Panc1 (cell line): ENCODE data around the gene B4GALT6. TPM values are rescaled to one million over a fixed set of nuclear protein-coding genes. Genes with fewer than 3 reads are reported as not detected.

Source experiments
- ATAC-seq: fragments of 200-7000 bp; cut with Tn5 transposase; 2 replicates; pipeline ENCODE4 v1.9.1; 2020; ENCODE audit warnings: mild to moderate bottlenecking, moderate library complexity
- BruUV-seq: library from RNA; stranded (reverse); fragments of 400-500 nt; replicated peaks from 2 replicates; lab custom pipeline; 2021; lab: Mats Ljungman, UMichigan
- CTCF ChIA-PET: fragments of 300-600 bp; sonication (Branson Sonifier 250); formaldehyde crosslinking; loops from one replicate; lab custom pipeline; 2022; ENCODE audit warnings: antibody characterized with exemption; lab: Charles Lee
- POLR2A ChIA-PET: fragments of 300-600 bp; sonication (Branson Sonifier 250); formaldehyde crosslinking; loops from one replicate; lab custom pipeline; 2022; ENCODE audit warnings: antibody characterized with exemption; lab: Charles Lee
- DNase-seq: peaks from one replicate; pipeline ENCODE4 v3.0.0-alpha.2; 2010; ENCODE audit warnings: low read depth, low spot score
- H3K27ac ChIP-seq: 2 replicates; pipeline ENCODE4 v1.5.1; 2011; ENCODE audit warnings: mild to moderate bottlenecking, low read length, inconsistent platforms
- H3K27me3 ChIP-seq: fragments of 200-500 bp; sonication (Bioruptor generic); 2 replicates; pipeline ENCODE4 v1.6.0; 2014; ENCODE audit warnings: low read length, inconsistent platforms; ENCODE audit not compliant: control insufficient read depth, insufficient read depth
- H3K36me3 ChIP-seq: fragments of 200-500 bp; sonication (Bioruptor generic); 2 replicates; pipeline ENCODE4 v1.5.1; 2014; ENCODE audit warnings: inconsistent platforms, mild to moderate bottlenecking, low read length, moderate library complexity; ENCODE audit not compliant: control insufficient read depth, insufficient read depth
- H3K4me1 ChIP-seq: 2 replicates; pipeline ENCODE4 v1.5.1; 2011; ENCODE audit warnings: inconsistent platforms, mild to moderate bottlenecking, low read length, moderate library complexity; ENCODE audit not compliant: control insufficient read depth, insufficient read depth
- H3K4me3 ChIP-seq, 2 experiments: 2 replicates each; pipeline ENCODE4 v1.5.1; 2011 to 2012; ENCODE audit warnings: low read depth in 2 of 2, low read length in 2 of 2, mild to moderate bottlenecking in 2 of 2, inconsistent platforms in 1 of 2, moderate library complexity in 1 of 2
- H3K9me3 ChIP-seq: fragments of 200-500 bp; sonication (Bioruptor generic); 2 replicates; pipeline ENCODE4 v1.5.1; 2014; ENCODE audit warnings: low read depth, mild to moderate bottlenecking, inconsistent platforms, low read length, moderate library complexity; ENCODE audit not compliant: control insufficient read depth, insufficient read depth
- CTCF ChIP-seq: fragments of 450-650 bp; IDR thresholded peaks from 2 replicates; pipeline ENCODE4 v1.5.1; 2017; ENCODE audit warnings: mild to moderate bottlenecking
- POLR2AphosphoS5 ChIP-seq: IDR thresholded peaks from 2 replicates; pipeline ENCODE4 v1.6.1; 2012; ENCODE audit warnings: mild to moderate bottlenecking, low read depth, low read length, moderate library complexity
- REST ChIP-seq, 2 experiments: IDR thresholded peaks; 2 replicates each; pipeline ENCODE4 v1.6.1; 2011 to 2012; ENCODE audit warnings: low read depth in 2 of 2, control low read depth in 1 of 2, low read length in 1 of 2, mild to moderate bottlenecking in 1 of 2, moderate library complexity in 1 of 2; ENCODE audit not compliant: insufficient read depth in 1 of 2
- SIN3A ChIP-seq: IDR thresholded peaks from 2 replicates; pipeline ENCODE4 v1.6.1; 2012; ENCODE audit warnings: low read depth, mild to moderate bottlenecking, low read length, moderate library complexity, borderline replicate concordance; ENCODE audit not compliant: insufficient read depth
- TCF7L2 ChIP-seq: IDR thresholded peaks from 2 replicates; pipeline ENCODE4 v1.6.1; 2011; ENCODE audit warnings: mild to moderate bottlenecking, low read depth, low read length, inconsistent platforms
- in situ Hi-C: cut with HindIII; loops from 2 replicates; pipeline ENCODE4 v1.10.0; 2016; ENCODE audit warnings: low sequenced_read_pairs, low pct_unique_long_range_greater_than_20kb
- intact Hi-C: fragments of 100-400 bp; cut with micrococcal nuclease; formaldehyde crosslinking; loops from one replicate; pipeline ENCODE4 v1.10.0; 2022; ENCODE audit not compliant: unreplicated experiment
- total RNA-seq: library from RNA; stranded (reverse); gene quantifications from one replicate; pipeline ENCODE4 v1.2.1, GENCODE V29; 2021; ENCODE audit not compliant: unreplicated experiment

Gene B4GALT6
- total RNA-seq, 1 experiment from 2014 or later, result 36.3 TPM

- Histone ChIP-seq H3K27ac (no peak within 1 kb of the TSS), H3K36me3 (no peaks in the 10 kb centered on the region), H3K9me3 (no peaks in the 10 kb centered on the region), H3K4me3 (no peak within 1 kb of the TSS), H3K27me3 (no peaks in the 10 kb centered on the region; the same call in 1 of the 2 replicates), H3K4me1 (no peaks in the 10 kb centered on the region)
- no peak for ATAC-seq
- no peak for TF ChIP-seq REST (IDR thresholded peaks at IDR 0.05; ENCODE audit: insufficient read depth in 1 of 2, low read depth in 2 of 2, low read length in 1 of 2)
- TF ChIP-seq TCF7L2, result no peak
- TF ChIP-seq POLR2AphosphoS5, result no peak
- TF ChIP-seq SIN3A, result no peak
- in situ Hi-C loops (no loop called here), intact Hi-C loops (no loop called here)
- no TSS peak for BruUV-seq
- ChIA-PET CTCF (no interaction called here), POLR2A (no interaction called here)
- DNase-seq, result no peak
These were observed 92.8 kb downstream of the B4GALT6 start, which contains the start of gene TTR for GRCh38 chr18:31591628-31592027. TSS of gene TTR (plus strand) at chr18:31591877. CDS start at chr18:31591903, 26 bp downstream.

GRCh38 chr18:31591113-31591512 lies 93.3 kb downstream of the B4GALT6 start:
- DNase-seq, result no peak
- H3K27ac ChIP-seq, result no peak overlapping the region
- ChIA-PET CTCF (no interaction called here), POLR2A (no interaction called here)
- no peak for ATAC-seq
- H3K27me3 ChIP-seq, result no peaks in the 10 kb centered on the region; the same call in 1 of the 2 replicates
- H3K4me1 ChIP-seq, result no peaks in the 10 kb centered on the region
- H3K9me3 ChIP-seq, result no peaks in the 10 kb centered on the region
- in situ Hi-C loops (no loop called here), intact Hi-C loops (no loop called here)
- H3K36me3 ChIP-seq, result no peaks in the 10 kb centered on the region
- BruUV-seq, result no TSS peak
- H3K4me3 ChIP-seq, result no peak overlapping the region
- no peak for TF ChIP-seq POLR2AphosphoS5
- TF ChIP-seq TCF7L2, result no peak
- no peak for TF ChIP-seq CTCF
- TF ChIP-seq REST (IDR thresholded peaks at IDR 0.05; ENCODE audit: insufficient read depth in 1 of 2, low read depth in 2 of 2, low read length in 1 of 2), result no peak
- no peak for TF ChIP-seq SIN3A
